GM12892 (cell line): ENCODE measurements around the gene DENND5A.
"Not testable (repeated sequence)": the region's sequence is repeated elsewhere in the genome, so short reads cannot be mapped to it uniquely, and the experiment has no call there.

Source experiments
- DNase-seq: peaks from one replicate; pipeline ENCODE4 v3.0.0; 2011; ENCODE audit not compliant: insufficient read length
- FAIRE-seq: peaks from 2 replicates; lab custom pipeline; 2011; peaks lifted over from hg19 to GRCh38; lab: Jason Lieb, UNC
- POLR2A ChIP-seq: IDR thresholded peaks from 2 replicates; pipeline ENCODE4 v1.6.1; 2011; ENCODE audit warnings: low read depth, low read length, control low read depth
- POLR2AphosphoS5 ChIP-seq: IDR thresholded peaks from 2 replicates; pipeline ENCODE4 v1.6.1; 2011; ENCODE audit warnings: low read depth, low read length, control low read depth
- TAF1 ChIP-seq: IDR thresholded peaks from 2 replicates; pipeline ENCODE4 v1.6.1; 2011; ENCODE audit warnings: low read depth, mild to moderate bottlenecking, control low read depth, low read length, borderline replicate concordance

Gene DENND5A

GRCh38 chr11:9180784-9181183 is 84.4 kb downstream of the DENND5A start:
- no peak for DNase-seq
- FAIRE-seq, result no peak
- TF ChIP-seq POLR2AphosphoS5 (no peak), TAF1 (no peak), POLR2A (no peak)

DNA sequence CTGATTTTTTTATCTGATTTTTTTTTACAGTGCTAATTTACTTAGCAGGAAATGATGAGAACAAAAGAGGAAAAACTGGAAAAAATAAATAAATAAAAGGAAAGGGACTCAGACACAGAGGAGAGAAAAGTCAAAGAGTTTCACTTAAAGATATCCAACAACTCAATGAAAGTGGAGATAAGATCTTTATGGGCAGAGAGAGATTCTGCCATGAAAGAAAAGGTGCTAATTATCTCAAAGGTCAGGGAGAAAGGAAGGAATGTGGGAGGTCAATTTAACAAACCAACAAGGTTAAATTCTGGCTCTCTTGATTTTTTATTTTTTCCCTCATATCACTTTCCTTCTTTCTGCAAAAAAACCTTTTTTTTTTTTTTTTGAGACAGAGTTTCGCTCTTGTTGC is 86.0 kb downstream of the DENND5A start:
- FAIRE-seq (no peak), DNase-seq (no peak)
- no peak for TF ChIP-seq POLR2A
- TF ChIP-seq TAF1, result no peak
- TF ChIP-seq POLR2AphosphoS5, result no peak

GRCh38 chr11:9178716-9179115 is 86.4 kb downstream of the DENND5A start:
- TF ChIP-seq POLR2A (no peak), POLR2AphosphoS5 (no peak), TAF1 (no peak)
- DNase-seq (no peak), FAIRE-seq (no peak)

DNA sequence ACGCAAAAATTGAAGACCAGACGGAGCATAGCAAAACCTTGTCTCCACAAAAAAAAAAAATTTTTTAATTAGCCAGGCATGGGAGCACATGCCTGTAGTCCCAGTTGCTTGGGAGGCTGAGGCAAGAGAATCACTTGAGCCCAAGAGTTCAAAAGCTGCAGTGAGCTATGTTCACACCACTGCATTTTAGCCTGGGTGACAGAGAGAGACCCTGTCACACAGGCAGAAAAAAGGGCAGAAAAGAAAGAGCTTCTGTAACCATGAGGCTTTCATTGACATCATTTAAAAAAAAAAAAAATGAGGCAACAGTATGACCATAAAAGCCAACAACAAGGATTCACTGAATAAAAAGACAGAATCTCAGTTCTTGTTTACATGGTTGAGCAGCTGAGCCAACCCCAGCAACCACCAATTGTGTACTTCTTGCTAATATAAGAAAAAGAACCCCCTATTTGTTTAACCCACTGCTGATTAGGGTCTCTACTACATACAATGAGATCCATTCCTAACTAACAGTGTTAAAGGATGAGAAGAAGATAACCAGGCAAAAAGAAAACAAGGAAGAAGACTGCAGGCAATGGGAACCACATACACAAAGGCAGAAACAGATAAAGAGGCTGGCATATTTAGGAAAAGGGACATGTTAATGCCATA is 87.6 kb downstream of the DENND5A start:
- no peak for FAIRE-seq
- TF ChIP-seq POLR2A, result no peak
- TF ChIP-seq POLR2AphosphoS5, result no peak
- no peak for TF ChIP-seq TAF1
- DNase-seq, result no peak

GRCh38 chr11:9176550-9176949 is 88.6 kb downstream of the DENND5A start:
- FAIRE-seq, result peak; percentile 73
- no peak for TF ChIP-seq POLR2AphosphoS5
- no peak for DNase-seq

- FAIRE-seq (no peak), DNase-seq (no peak)
- no peak for TF ChIP-seq TAF1
- no peak for TF ChIP-seq POLR2AphosphoS5
- no peak for TF ChIP-seq POLR2A
Measured at GRCh38 chr11:9176136-9176535, 89.0 kb downstream of the DENND5A start.

DNA sequence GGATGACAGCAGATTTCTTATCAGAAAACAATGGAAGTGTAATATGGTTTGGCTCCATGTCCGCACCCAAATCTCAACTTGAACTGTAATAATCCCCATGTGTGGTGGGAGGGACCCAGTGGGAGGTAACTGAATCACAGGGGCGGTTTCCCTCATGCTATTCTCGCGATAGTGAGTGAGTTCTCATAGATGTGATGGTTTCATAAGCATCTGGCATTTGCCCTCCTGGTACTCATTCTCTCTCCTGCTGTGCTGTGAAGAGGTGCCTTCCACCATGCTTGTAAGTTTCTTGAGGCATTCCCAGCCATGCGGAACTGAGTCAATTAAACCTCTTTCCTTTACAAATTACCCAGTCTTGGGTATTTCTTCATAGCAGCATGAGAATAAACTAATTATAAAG is 92.8 kb downstream of the DENND5A start:
- no peak for DNase-seq
- TF ChIP-seq TAF1 (no peak), POLR2A (no peak), POLR2AphosphoS5 (no peak)
- no peak for FAIRE-seq

DNA sequence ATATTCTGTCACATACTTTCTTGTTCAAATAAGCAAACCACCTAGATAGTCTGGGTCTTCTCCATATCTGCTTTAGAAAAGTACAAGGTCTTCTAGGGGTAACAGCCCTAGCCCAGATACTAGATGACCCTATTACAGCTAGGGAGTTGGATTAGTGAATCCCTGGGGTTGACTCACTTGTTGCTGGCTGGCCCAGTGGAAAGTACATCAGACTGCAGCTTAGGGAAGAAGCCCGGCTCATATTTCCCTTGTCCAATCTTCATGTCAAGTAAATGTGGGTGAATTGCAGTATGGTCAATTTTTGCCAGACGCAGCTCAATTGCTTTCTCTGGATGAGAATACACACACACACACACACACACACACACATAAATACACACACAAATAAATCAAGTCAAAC is 94.7 kb downstream of the DENND5A start:
- FAIRE-seq (no peak), DNase-seq (no peak)
- TF ChIP-seq TAF1 (no peak), POLR2AphosphoS5 (no peak), POLR2A (no peak)

- no peak for FAIRE-seq
- TF ChIP-seq POLR2A (no peak), POLR2AphosphoS5 (no peak), TAF1 (no peak)
- no peak for DNase-seq
Measured at GRCh38 chr11:9169595-9170295, 95.4 kb downstream of the DENND5A start.

DNA sequence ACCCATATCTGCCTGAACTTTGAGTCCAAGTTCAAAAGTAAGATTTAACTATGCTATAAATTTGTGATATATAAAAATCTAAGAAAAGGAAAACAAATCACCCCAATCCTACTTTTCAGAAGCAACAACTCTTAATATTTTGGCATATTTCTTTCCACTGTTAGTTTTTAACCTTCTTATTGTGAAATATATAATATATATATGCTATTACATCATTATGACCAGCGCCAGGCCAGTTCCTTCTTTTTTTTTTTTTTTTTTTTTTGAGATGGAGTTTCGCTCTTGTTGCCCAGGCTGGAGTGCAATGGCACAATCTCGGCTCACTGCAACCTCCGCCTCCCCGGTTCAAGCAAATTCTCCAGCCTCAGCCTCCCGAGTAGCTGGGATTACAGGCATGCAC is 103.2 kb downstream of the DENND5A start:
- DNase-seq, FAIRE-seq: not testable (repeated sequence)

DNA sequence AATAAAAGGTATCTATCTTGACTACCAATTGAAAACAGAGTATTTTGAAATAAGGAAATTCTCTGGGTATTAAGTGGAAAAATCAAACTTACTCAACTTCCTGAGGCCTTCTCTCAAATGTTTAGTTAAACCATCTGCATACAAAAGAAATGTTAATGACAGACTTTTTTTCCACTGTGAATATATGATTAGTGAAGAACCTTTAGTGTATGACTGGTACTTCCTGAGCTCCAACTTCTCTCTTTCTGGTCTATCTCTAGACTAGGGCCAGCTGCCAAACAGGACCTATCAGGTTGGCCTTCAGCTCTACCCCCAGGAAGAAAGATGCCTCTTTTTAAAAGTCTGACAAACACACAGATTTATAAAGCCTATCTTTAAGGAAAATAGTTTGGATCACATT is 105.0 kb downstream of the DENND5A start:
- FAIRE-seq (no peak), DNase-seq (no peak)
- no peak for TF ChIP-seq TAF1

- DNase-seq (no peak), FAIRE-seq (no peak)
- no peak for TF ChIP-seq POLR2AphosphoS5
- TF ChIP-seq POLR2A, result no peak
- TF ChIP-seq TAF1, result no peak
Measured at GRCh38 chr11:9158898-9159391, 106.2 kb downstream of the DENND5A start.
